MM.1S (cell line): ENCODE results near the gene HNRNPD.
A peak's percentile ranks its signal among the peaks of the same experiment; 100 is the strongest.

Source experiments
- DNase-seq: peaks from one replicate; pipeline ENCODE4 v3.0.0-alpha.2; 2015
- H2AFZ ChIP-seq: fragments of 300-600 bp; sonication (generic); 2 replicates; pipeline ENCODE4 v1.6.0; 2016; ENCODE audit warnings: antibody characterized with exemption, low read length
- H3F3A ChIP-seq: fragments of 300-600 bp; sonication (generic); 2 replicates; pipeline ENCODE4 v1.6.1; 2016; ENCODE audit warnings: mild to moderate bottlenecking, antibody characterized with exemption, low read length, moderate library complexity, mixed read lengths; ENCODE audit not compliant: insufficient read depth
- H3K27ac ChIP-seq: fragments of 300-600 bp; sonication (generic); 2 replicates; pipeline ENCODE4 v1.5.1; 2016; ENCODE audit warnings: mild to moderate bottlenecking, low read length
- H3K27me3 ChIP-seq: fragments of 300-600 bp; sonication (generic); replicated peaks from 2 replicates; pipeline ENCODE4 v1.6.0; 2016; ENCODE audit warnings: low read length; ENCODE audit not compliant: insufficient read depth
- H3K36me3 ChIP-seq: fragments of 300-600 bp; sonication (generic); replicated peaks from 2 replicates; pipeline ENCODE4 v1.6.1; 2016; ENCODE audit warnings: mild to moderate bottlenecking, low read length, mixed read lengths; ENCODE audit not compliant: insufficient read depth
- H3K4me1 ChIP-seq: fragments of 300-600 bp; sonication (generic); 2 replicates; pipeline ENCODE4 v1.6.1; 2016; ENCODE audit warnings: low read length, mixed read lengths
- H3K4me2 ChIP-seq: fragments of 300-600 bp; sonication (generic); 2 replicates; pipeline ENCODE4 v1.6.0; 2016; ENCODE audit warnings: low read depth, low read length
- H3K4me3 ChIP-seq: fragments of 300-600 bp; sonication (generic); 2 replicates; pipeline ENCODE4 v1.5.1; 2016; ENCODE audit warnings: low read length, mixed read lengths
- H3K79me2 ChIP-seq: fragments of 300-600 bp; sonication (generic); 2 replicates; pipeline ENCODE4 v1.6.1; 2016; ENCODE audit warnings: mixed run types, low read length, mixed read lengths
- H3K9ac ChIP-seq: fragments of 300-600 bp; sonication (generic); 2 replicates; pipeline ENCODE4 v1.6.1; 2016; ENCODE audit warnings: low read length, mixed read lengths
- H3K9me2 ChIP-seq: fragments of 300-600 bp; sonication (generic); replicated peaks from 2 replicates; pipeline ENCODE4 v1.6.1; 2016; ENCODE audit warnings: mild to moderate bottlenecking, low read length, mixed read lengths; ENCODE audit not compliant: insufficient read depth
- H3K9me3 ChIP-seq: fragments of 300-600 bp; sonication (generic); replicated peaks from 2 replicates; pipeline ENCODE4 v1.6.1; 2016; ENCODE audit warnings: mild to moderate bottlenecking, low read length, mixed read lengths; ENCODE audit not compliant: insufficient read depth
- H4K20me1 ChIP-seq: fragments of 300-600 bp; sonication (generic); 2 replicates; pipeline ENCODE4 v1.6.1; 2016; ENCODE audit warnings: mild to moderate bottlenecking, low read length, moderate library complexity, mixed read lengths; ENCODE audit not compliant: insufficient read depth
- EZH2 ChIP-seq: fragments of 300-600 bp; sonication (generic); optimal IDR thresholded peaks from 2 replicates; pipeline ENCODE3; 2017; ENCODE audit warnings: low read depth, mild to moderate bottlenecking, antibody characterized with exemption, low read length, mixed read lengths
- EZH2phosphoT487 ChIP-seq: fragments of 300-600 bp; sonication (generic); IDR thresholded peaks from 2 replicates; pipeline ENCODE4 v1.6.1; 2018; ENCODE audit warnings: antibody characterized with exemption, low read length
- TF ChIP-seq, protein P1 (sequence below): fragments of 300-600 bp; sonication (generic); IDR thresholded peaks from 2 replicates; pipeline ENCODE4 v1.5.1; 2016; ENCODE audit warnings: antibody characterized with exemption, low read length, mixed read lengths

HNRNPD gene

DNA sequence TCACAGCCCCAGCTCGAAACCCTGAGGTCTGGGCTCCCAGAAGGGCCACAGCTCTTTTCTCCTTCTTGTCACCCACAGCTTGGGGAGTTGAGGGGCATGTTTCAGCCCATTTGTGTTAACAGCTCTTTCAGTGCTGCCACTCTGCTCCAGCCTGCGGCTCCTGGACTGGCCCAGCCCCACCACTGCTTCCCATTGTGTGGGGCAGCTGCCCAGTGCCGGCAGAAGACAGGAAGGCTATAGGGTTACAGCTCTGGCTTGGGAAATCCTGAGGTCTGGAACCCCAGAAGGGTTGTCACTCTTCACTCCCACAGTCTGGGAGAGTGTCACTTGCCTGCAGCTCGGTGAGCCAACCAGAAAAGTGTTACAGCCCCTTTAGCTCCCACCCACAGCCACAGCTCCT, 7.0 kb upstream of the HNRNPD start:
- H2AFZ ChIP-seq, result no peak overlapping the region
- H3K9me3 ChIP-seq, result no peaks in the 10 kb centered on the region
- H4K20me1 ChIP-seq, result no peaks in the 10 kb centered on the region
- no peak overlapping the region for H3K9ac ChIP-seq
- peaks cover 3% of the 10 kb centered on the region; the same call in 1 of the 2 replicates for H3K4me1 ChIP-seq
- H3K27ac ChIP-seq, result no peak overlapping the region
- H3K27me3 ChIP-seq, result no peaks in the 10 kb centered on the region
- TF ChIP-seq EZH2phosphoT487, result no peak
- TF ChIP-seq, protein P1, sequence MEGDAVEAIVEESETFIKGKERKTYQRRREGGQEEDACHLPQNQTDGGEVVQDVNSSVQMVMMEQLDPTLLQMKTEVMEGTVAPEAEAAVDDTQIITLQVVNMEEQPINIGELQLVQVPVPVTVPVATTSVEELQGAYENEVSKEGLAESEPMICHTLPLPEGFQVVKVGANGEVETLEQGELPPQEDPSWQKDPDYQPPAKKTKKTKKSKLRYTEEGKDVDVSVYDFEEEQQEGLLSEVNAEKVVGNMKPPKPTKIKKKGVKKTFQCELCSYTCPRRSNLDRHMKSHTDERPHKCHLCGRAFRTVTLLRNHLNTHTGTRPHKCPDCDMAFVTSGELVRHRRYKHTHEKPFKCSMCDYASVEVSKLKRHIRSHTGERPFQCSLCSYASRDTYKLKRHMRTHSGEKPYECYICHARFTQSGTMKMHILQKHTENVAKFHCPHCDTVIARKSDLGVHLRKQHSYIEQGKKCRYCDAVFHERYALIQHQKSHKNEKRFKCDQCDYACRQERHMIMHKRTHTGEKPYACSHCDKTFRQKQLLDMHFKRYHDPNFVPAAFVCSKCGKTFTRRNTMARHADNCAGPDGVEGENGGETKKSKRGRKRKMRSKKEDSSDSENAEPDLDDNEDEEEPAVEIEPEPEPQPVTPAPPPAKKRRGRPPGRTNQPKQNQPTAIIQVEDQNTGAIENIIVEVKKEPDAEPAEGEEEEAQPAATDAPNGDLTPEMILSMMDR, result no peak
- no peak for TF ChIP-seq EZH2
- H3K4me2 ChIP-seq, result no peak overlapping the region
- no peaks in the 10 kb centered on the region for H3K36me3 ChIP-seq
- H3F3A ChIP-seq, result no peaks in the 10 kb centered on the region
- no peaks in the 10 kb centered on the region for H3K9me2 ChIP-seq
- DNase-seq, result no peak
- no peak overlapping the region for H3K4me3 ChIP-seq
- peaks cover 8% of the 10 kb centered on the region for H3K79me2 ChIP-seq

DNA sequence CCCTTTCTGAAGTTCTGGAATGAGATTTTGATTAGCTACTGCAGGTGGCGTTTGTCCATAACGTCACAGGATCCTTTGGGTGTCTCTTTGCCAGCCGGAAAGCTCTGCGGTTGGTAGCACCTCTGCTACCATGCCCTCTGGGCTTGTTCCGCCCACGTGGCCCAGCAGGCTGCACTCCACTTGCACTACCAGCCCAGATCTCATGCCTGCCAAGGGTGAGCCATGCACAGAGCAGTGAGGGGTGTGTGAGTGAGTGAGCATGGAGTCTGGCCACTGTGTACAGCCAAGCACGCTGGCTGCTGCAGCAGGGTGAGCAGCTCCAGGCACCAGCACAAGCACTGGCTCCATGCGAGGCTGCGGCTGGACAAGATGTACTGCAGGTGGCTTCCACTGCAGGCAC, 6.6 kb upstream of the HNRNPD start:
- no peaks in the 10 kb centered on the region for H3K9me2 ChIP-seq
- no peak overlapping the region for H3K9ac ChIP-seq
- peaks cover 6% of the 10 kb centered on the region; the same call in 1 of the 2 replicates for H3K4me1 ChIP-seq
- no peak overlapping the region for H3K4me2 ChIP-seq
- TF ChIP-seq EZH2, result no peak
- TF ChIP-seq EZH2phosphoT487, result no peak
- TF ChIP-seq, protein P1, result no peak
- DNase-seq, result no peak
- no peaks in the 10 kb centered on the region for H3K36me3 ChIP-seq
- no peak overlapping the region for H2AFZ ChIP-seq
- peaks cover 13% of the 10 kb centered on the region for H3K79me2 ChIP-seq
- H3K9me3 ChIP-seq, result no peaks in the 10 kb centered on the region
- no peak overlapping the region for H3K4me3 ChIP-seq
- H3K27ac ChIP-seq, result no peak overlapping the region
- H3F3A ChIP-seq, result no peaks in the 10 kb centered on the region
- no peaks in the 10 kb centered on the region for H3K27me3 ChIP-seq
- no peaks in the 10 kb centered on the region for H4K20me1 ChIP-seq

DNA sequence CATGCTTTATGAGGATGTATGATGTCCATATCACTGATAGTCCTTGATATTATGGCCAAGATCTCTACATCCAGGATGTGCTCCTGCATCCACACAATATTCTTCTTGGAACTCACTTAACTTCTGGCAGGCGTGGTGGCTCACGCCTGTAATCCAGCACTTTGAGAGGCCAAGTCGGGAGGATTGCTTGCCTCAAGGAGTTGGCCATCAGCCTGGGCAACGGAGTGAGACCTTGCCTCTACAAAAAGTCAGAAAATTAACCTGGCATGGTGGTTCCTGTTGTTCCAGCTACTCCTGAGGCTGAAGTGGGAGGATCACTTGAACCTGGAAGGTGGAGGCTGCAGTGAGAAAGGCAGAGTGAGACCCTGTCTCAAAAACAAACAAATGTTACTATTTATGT, 2.3 kb upstream of the HNRNPD start:
- DNase-seq, result no peak
- Histone ChIP-seq H3K36me3 (peaks cover 3% of the 10 kb centered on the region; the same call in 1 of the 2 replicates), H3K27me3 (no peaks in the 10 kb centered on the region), H3K9me3 (no peaks in the 10 kb centered on the region), H4K20me1 (peaks cover 13% of the 10 kb centered on the region), H3K4me1 (peaks cover 6% of the 10 kb centered on the region; the same call in 1 of the 2 replicates), H3K9me2 (no peaks in the 10 kb centered on the region), H3K4me2 (0 out of 2 replicates have a peak overlapping the region, but pooled peaks have one; percentile 6), H3K79me2 (peaks cover 50% of the 10 kb centered on the region), H3K9ac (no peak overlapping the region), H3K4me3 (no peak overlapping the region), H3F3A (peaks cover 22% of the 10 kb centered on the region), H3K27ac (no peak overlapping the region), H2AFZ (no peak overlapping the region)
- no peak for TF ChIP-seq EZH2phosphoT487

DNA sequence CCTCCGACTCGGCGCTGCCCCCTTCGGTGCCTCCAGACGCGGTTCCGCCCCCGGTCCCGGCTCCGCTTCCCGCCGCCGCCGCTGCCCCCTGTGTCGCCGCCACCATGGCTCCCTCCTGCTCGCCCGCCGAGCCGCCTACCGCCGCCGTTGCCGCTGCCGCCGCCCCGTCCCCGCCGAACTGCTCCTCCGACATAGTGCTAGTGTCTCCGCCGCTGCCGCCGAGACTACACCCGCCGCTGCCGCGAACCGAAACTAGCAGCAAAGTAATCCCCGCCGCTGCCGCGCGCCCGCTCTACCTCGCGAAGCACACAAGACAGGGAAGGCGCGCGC, 340 bp downstream of the HNRNPD start:
- H4K20me1 ChIP-seq, result peaks cover 39% of the 10 kb centered on the region
- peak overlapping the region; percentile 81; the same call in 1 of the 2 replicates for H3K4me2 ChIP-seq
- peaks cover 3% of the 10 kb centered on the region; the same call in 1 of the 2 replicates for H3K36me3 ChIP-seq

More for the DNA sequence above, 340 bp downstream of the HNRNPD start:
- Histone ChIP-seq H3K9me3 (no peaks in the 10 kb centered on the region), H3K9ac (peak overlapping the region; percentile 100), H3K27ac (peak overlapping the region; percentile 99), H2AFZ (peak overlapping the region; percentile 70), H3K4me1 (peaks cover 26% of the 10 kb centered on the region), H3F3A (peaks cover 22% of the 10 kb centered on the region), H3K79me2 (peaks cover 77% of the 10 kb centered on the region), H3K4me3 (peak overlapping the region; percentile 98), H3K9me2 (no peaks in the 10 kb centered on the region), H3K27me3 (no peaks in the 10 kb centered on the region)
- no peak for TF ChIP-seq EZH2
- no peak for TF ChIP-seq EZH2phosphoT487
- TF ChIP-seq, protein P1, result no peak
- no peak for DNase-seq
